GM12865 (cell line): ENCODE data around the gene AGA.

Experiments
- DNase-seq: peaks from one replicate; pipeline ENCODE4 v3.0.0; 2010; ENCODE audit warnings: low read depth
- H3K4me3 ChIP-seq: 2 replicates; pipeline ENCODE4 v1.5.1; 2011; ENCODE audit warnings: mild to moderate bottlenecking, low read depth, low read length, control low read depth
- TF ChIP-seq, protein P1 (sequence below): IDR thresholded peaks from 2 replicates; pipeline ENCODE4 v1.5.1; 2011; ENCODE audit warnings: low read length, control low read depth, low read depth, inconsistent platforms; ENCODE audit not compliant: insufficient read depth; ENCODE audit errors: missing control alignments

AGA gene

GRCh38 chr4:177450426-177451107 is 8.3 kb upstream of the AGA start:
- H3K4me3 ChIP-seq = no peak overlapping the region
- TF ChIP-seq, protein P1, sequence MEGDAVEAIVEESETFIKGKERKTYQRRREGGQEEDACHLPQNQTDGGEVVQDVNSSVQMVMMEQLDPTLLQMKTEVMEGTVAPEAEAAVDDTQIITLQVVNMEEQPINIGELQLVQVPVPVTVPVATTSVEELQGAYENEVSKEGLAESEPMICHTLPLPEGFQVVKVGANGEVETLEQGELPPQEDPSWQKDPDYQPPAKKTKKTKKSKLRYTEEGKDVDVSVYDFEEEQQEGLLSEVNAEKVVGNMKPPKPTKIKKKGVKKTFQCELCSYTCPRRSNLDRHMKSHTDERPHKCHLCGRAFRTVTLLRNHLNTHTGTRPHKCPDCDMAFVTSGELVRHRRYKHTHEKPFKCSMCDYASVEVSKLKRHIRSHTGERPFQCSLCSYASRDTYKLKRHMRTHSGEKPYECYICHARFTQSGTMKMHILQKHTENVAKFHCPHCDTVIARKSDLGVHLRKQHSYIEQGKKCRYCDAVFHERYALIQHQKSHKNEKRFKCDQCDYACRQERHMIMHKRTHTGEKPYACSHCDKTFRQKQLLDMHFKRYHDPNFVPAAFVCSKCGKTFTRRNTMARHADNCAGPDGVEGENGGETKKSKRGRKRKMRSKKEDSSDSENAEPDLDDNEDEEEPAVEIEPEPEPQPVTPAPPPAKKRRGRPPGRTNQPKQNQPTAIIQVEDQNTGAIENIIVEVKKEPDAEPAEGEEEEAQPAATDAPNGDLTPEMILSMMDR = no peak
- DNase-seq = no peak

DNA sequence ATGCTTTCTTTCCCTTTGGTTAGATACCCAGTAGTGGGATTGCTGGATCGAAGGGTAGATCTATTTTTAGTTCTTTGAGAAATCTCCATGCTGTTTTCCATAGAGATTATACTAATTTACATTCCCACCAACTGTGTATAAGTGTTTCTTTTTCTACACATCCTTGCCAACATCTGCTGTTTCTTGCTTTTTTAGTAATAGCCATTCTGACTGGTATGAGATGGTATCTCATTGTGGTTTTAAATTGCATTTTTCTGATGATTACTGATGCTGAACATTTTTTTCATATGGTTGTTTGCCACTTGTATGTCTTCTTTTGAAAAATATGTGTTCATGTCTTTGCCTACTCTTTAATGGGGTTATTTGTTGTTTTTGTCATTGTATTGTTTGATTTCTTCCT is 6.6 kb upstream of the AGA start:
- H3K4me3 ChIP-seq = no peak overlapping the region
- no peak for DNase-seq
- TF ChIP-seq, protein P1 = no peak

- no peak overlapping the region for H3K4me3 ChIP-seq
- TF ChIP-seq, protein P1 = no peak
- no peak for DNase-seq
Observed at GRCh38 chr4:177447417-177448004, 5.3 kb upstream of the AGA start.

DNA sequence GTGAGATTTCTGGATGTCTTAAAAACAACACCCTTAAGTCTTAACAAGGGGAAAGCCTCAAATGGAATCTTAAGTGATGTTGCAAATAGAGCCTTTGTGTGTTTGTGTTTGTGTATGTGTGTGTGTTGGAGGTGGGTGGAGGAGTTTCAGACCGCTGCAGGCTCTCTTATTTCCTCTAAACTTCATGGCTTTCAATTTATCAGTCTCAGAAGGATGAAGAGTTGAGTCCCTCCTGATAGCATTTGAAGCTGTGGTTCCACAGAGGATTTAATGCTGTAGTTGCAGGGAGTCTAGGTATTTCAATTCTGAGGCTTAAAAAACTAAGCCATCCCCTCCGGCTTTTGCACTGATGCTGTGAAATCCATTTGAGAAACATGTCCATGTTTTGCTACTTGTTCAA is 4.3 kb upstream of the AGA start:
- TF ChIP-seq, protein P1 = no peak
- no peak for DNase-seq
- H3K4me3 ChIP-seq = no peak overlapping the region

- TF ChIP-seq, protein P1 = no peak
- DNase-seq = no peak
- no peak overlapping the region for H3K4me3 ChIP-seq
Observed at GRCh38 chr4:177444911-177445736, 2.9 kb upstream of the AGA start.

GRCh38 chr4:177441061-177441802 is 1.0 kb downstream of the AGA start:
- peak overlapping the region; percentile 98 for H3K4me3 ChIP-seq
- DNase-seq = peak; percentile 68
- TF ChIP-seq, protein P1 = no peak
